GM18870 (cell line): Measurements from ENCODE around the gene B4GALT7.
"Not testable (repeated sequence)": the region's sequence is repeated elsewhere in the genome, so short reads cannot be mapped to it uniquely, and the experiment has no call there.

Experiments used
- ATAC-seq: cut with Tn5 transposase; IDR thresholded peaks from one replicate; pipeline ENCODE4 v1.9.1; 2021; ENCODE audit warnings: moderate library complexity; ENCODE audit not compliant: unreplicated experiment

B4GALT7 gene

GRCh38 chr5:177609076-177610059 lies 9.4 kb downstream of the B4GALT7 start:
- no peak for ATAC-seq

DNA sequence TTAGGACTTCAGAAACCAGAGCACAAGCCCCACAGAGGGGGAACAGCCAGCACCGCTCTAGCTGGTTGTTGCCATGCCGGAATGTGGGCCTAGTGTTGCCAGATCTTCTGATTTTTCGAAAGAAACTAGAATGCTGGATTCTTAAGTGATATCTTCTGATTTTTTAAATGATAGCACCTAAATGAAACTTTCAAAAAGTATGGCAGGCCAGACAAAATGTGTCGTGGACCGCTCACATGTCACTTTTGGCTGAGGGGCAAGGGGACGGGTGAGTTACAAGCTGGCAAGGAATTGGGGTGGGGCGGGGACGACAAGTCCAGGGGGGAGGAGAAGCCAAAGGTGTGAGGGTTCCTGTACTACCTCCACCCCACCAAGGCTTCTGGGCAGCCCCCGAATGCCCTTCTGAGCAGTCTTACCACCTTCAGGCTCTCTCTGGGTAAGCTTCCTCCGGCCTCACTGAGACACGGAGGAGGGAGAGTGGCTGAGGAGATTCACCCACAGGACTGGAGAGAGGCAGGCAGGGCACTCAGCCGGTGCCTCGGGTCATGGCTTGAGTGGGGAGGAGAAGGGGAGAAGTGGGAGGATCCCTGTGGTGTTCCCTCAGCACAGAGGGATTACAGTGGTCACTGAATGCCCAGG lies 10.3 kb downstream of the B4GALT7 start:
- no peak for ATAC-seq

GRCh38 chr5:177610770-177611445 lies 11.0 kb downstream of the B4GALT7 start:
- no peak for ATAC-seq

DNA sequence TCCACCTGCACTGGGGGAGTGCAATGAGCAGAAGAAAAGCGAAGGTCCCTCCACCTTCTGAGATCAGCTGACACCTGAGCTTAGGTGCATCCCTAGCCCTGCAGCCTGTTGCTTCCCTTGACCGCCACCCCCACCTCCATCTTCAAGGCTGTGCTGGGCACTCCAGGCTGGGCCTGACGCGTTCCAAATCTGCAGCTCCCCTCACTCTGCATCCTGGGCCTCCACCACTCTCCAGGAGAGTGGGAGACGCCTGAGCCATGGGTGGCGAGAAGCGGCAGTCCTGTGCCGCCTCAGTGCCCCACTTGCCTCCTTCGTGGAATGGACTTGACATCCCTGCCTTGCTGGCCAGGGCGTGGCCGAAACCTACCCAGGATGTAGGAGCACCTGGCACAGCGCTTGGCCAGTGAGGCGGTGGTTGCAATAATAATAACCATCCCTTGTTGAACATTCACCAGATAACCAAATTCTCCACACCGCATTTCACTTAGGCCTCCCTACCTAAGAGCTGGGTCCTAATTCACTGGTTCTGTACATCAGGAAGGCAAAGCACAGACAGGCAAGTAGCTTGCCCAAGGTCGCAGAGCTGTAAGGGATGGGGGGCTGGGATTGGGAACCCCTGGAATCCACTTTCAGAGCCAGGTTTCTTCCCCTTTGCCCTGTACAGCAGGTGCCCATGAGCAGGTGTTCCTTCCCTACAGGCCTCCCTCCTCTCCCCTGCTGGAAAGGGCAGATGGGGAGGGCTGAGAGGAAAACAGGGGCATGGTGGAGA lies 11.7 kb downstream of the B4GALT7 start:
- ATAC-seq, result no peak

GRCh38 chr5:177612215-177612673 lies 12.3 kb downstream of the B4GALT7 start:
- no peak for ATAC-seq

GRCh38 chr5:177620560-177620959 lies 20.6 kb downstream of the B4GALT7 start:
- ATAC-seq, result no peak

GRCh38 chr5:177624172-177624571 lies 24.2 kb downstream of the B4GALT7 start:
- ATAC-seq, result not testable (repeated sequence)

- ATAC-seq, result not testable (repeated sequence)
These were observed 30.3 kb downstream of the B4GALT7 start for GRCh38 chr5:177630186-177630585.

DNA sequence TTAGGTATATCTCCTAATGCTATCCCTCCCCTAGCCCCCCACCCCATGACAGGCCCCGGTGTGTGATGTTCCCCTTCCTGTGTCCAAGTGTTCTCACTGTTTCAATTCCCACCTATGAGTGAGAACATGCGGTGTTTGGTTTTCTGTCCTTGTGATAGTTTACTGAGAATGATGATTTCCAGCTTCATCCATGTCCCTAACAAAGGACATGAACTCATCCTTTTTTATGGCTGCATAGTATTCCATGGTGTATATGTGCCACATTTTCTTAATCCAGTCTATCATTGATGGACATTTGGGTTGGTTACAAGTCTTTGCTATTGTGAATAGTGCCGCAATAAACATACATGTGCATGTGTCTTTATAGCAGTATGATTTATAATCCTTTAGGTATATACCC lies 35.0 kb downstream of the B4GALT7 start:
- not testable (repeated sequence) for ATAC-seq

DNA sequence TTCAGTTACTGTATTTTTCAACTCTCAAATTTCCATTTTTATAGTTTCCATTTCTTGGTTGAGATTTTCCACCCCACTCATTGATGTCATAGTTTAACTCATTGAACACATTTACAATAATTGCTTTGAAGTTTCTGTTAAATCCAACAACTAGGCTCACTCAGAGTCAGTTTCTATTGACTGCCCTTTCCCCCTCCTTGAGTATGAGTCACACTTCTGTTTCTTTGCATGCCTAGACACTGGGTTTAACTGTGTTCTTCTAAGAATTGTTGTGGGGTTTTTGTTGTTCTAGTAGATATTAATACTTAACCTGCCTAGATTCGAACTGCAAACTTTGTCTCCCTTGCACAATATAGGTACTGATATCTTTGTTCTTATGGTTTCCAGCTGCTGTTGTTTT lies 45.5 kb downstream of the B4GALT7 start:
- ATAC-seq, result not testable (repeated sequence)

DNA sequence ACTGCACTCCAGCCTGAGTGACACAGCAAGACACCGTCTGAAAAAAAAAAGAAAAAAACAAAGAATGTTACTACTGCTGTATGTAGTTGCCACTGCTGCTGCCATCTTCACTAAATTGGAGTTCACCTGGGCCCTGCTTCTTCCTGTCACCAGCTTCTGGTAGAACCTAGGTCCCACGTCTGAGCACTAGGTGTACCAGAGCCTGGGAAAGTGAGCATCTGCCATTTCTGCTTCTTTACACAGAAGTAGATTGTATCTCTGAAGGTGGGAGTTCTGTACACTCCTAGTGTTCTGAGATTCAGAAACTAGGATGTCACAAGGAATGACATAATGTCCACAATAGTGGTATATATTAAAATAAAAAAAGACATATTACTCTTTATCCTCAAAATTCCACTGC lies 51.3 kb downstream of the B4GALT7 start:
- not testable (repeated sequence) for ATAC-seq

GRCh38 chr5:177657846-177658245 lies 57.9 kb downstream of the B4GALT7 start:
- not testable (repeated sequence) for ATAC-seq

GRCh38 chr5:177658542-177658941 lies 58.6 kb downstream of the B4GALT7 start:
- not testable (repeated sequence) for ATAC-seq
